GM12801 (cell line): ENCODE data around the gene SYNRG.

Experiments
- CTCF ChIP-seq: IDR thresholded peaks from one replicate; pipeline ENCODE4 v1.5.1; 2011; ENCODE audit warnings: control low read depth; ENCODE audit not compliant: insufficient read length; ENCODE audit errors: extremely low read depth

The SYNRG gene

GRCh38 chr17:37493249-37494027 lies 115.8 kb downstream of the SYNRG start:
- TF ChIP-seq CTCF: no peak

GRCh38 chr17:37492167-37492566 lies 117.1 kb downstream of the SYNRG start:
- no peak for TF ChIP-seq CTCF

GRCh38 chr17:37490638-37491614 lies 118.3 kb downstream of the SYNRG start:
- no peak for TF ChIP-seq CTCF

- TF ChIP-seq CTCF: no peak
Measured at GRCh38 chr17:37490022-37490587, 119.1 kb downstream of the SYNRG start.

GRCh38 chr17:37489197-37490001 lies 119.8 kb downstream of the SYNRG start, which contains the start of gene DUSP14:
Gene DUSP14 (plus strand): TSS chr17:37489891. CDS start chr17:37512273, 22,382 bp downstream.
- no peak for TF ChIP-seq CTCF

- no peak for TF ChIP-seq CTCF
Measured at GRCh38 chr17:37488607-37489196, 120.5 kb downstream of the SYNRG start.
